ENCODE data around the gene ZNF8. TPM values are rescaled to one million over a fixed set of nuclear protein-coding genes. Genes with fewer than 3 reads are reported as not detected.

Gene ZNF8
- total and polyA plus RNA-seq, 2 of the 4 experiments (the other 2 are of a cell fraction): 2.1 to 3.9 TPM

GRCh38 chr19:58261968-58262921 is 16.5 kb upstream of the ZNF8 start:
- no peak overlapping the region for H2AK5ac ChIP-seq (ENCODE audit: low read depth, low read length)
- no peak overlapping the region for H2BK120ac ChIP-seq (ENCODE audit: low read depth, low read length)
- no peak overlapping the region for H2BK20ac ChIP-seq (ENCODE audit: low read depth, low read length)
- in situ Hi-C loops (cut with MboI; ENCODE audit: low sequenced_read_pairs): no loop called here
- ATAC-seq (ENCODE audit: low read depth) (no peak), DNase-seq (no peak)
- H3K4ac ChIP-seq (ENCODE audit: low read depth, low read length): no peak overlapping the region
- no peak overlapping the region for H3K4me3 ChIP-seq (ENCODE audit: insufficient read depth, low read depth, low read length)
- H3K56ac ChIP-seq (ENCODE audit: extremely low read depth, insufficient read depth, low read length): no peak overlapping the region
- 98% methylated on average over 8 of the region's 19 CpGs; no CpG with 5 or more reads in 1 of the 2 experiments for WGBS, 2 experiments (ENCODE audit: extremely low coverage in 2 of 2, insufficient read length in 1 of 2)
- H2AK9ac ChIP-seq (replicated peaks; ENCODE audit: low read depth, low read length, poor library complexity): no peak overlapping the region
- H3K23ac ChIP-seq (ENCODE audit: low read depth, low read length): no peak overlapping the region
- H3K27me3 ChIP-seq (ENCODE audit: control insufficient read depth, insufficient read depth, low read length): no peaks in the 10 kb centered on the region
- ChIA-PET POLR2A (ENCODE audit: unreplicated experiment) (no interaction called here), CTCF (no interaction called here)
- no peak overlapping the region for H2AFZ ChIP-seq (replicated peaks; ENCODE audit: low read length, poor library complexity)
- H3K36me3 ChIP-seq (ENCODE audit: control insufficient read depth, insufficient read depth, low read length): peaks cover 76% of the 10 kb centered on the region
- no peaks in the 10 kb centered on the region for H4K20me1 ChIP-seq (ENCODE audit: insufficient read depth, low read length)
- H2BK5ac ChIP-seq (ENCODE audit: low read depth, low read length, poor library complexity, severe bottlenecking): no peak overlapping the region
- H3K4me2 ChIP-seq (ENCODE audit: low read depth, low read length): no peak overlapping the region
- peaks cover 99% of the 10 kb centered on the region for H3K9me3 ChIP-seq (ENCODE audit: control insufficient read depth, insufficient read depth, low read length)
- H4K5ac ChIP-seq (ENCODE audit: low read depth, low read length): no peak overlapping the region
- dilution Hi-C loops (cut with HindIII; ENCODE audit: low sequenced_read_pairs, unreplicated experiment): no loop called here
- no peak for TF ChIP-seq SMC3 (IDR thresholded peaks at IDR 0.05; ENCODE audit: low read depth, low read length)
- no peak for TF ChIP-seq RAD21 (IDR thresholded peaks at IDR 0.05; ENCODE audit: low read length)
- no peak for TF ChIP-seq POLR2A (IDR thresholded peaks at IDR 0.05; ENCODE audit: low read depth, low read length)
- no peak for TF ChIP-seq ELK1 (IDR thresholded peaks at IDR 0.05; ENCODE audit: borderline replicate concordance, low read depth, low read length)
- no peak for TF ChIP-seq MAZ (IDR thresholded peaks at IDR 0.05; ENCODE audit: borderline replicate concordance, low read depth, low read length)
- no peak for TF ChIP-seq CEBPB (IDR thresholded peaks at IDR 0.05; ENCODE audit: low read depth, low read length)
- no peak for TF ChIP-seq CHD1 (IDR thresholded peaks at IDR 0.05; ENCODE audit: low read depth, low read length)
- no peak for TF ChIP-seq MAFK (IDR thresholded peaks at IDR 0.05; ENCODE audit: low read depth, low read length)
- no peak for TF ChIP-seq USF2 (IDR thresholded peaks at IDR 0.05; ENCODE audit: low read depth, low read length)
- TF ChIP-seq MXI1 (IDR thresholded peaks at IDR 0.05; ENCODE audit: borderline replicate concordance, low read depth, low read length): no peak
- no peak for TF ChIP-seq RFX5 (IDR thresholded peaks at IDR 0.05; ENCODE audit: low read depth, low read length)
- no peak for TF ChIP-seq NFE2L2 (IDR thresholded peaks at IDR 0.05; ENCODE audit: low read depth, low read length)
- no peak for TF ChIP-seq RCOR1 (IDR thresholded peaks at IDR 0.05; ENCODE audit: insufficient replicate concordance, low read length)
- BruUV-seq (replicated peaks): no TSS peak
- H3K9me1 ChIP-seq (ENCODE audit: insufficient read depth, low read length): no peaks in the 10 kb centered on the region
- no peak overlapping the region for H2BK15ac ChIP-seq (ENCODE audit: low read depth, low read length)
- H3K18ac ChIP-seq (ENCODE audit: low read depth, low read length): no peak overlapping the region
- no peak overlapping the region for H4K91ac ChIP-seq (ENCODE audit: insufficient read depth, low read depth, low read length)
- no peak overlapping the region for H3K9ac ChIP-seq (ENCODE audit: low read depth, low read length)
- intact Hi-C loops (cut with micrococcal nuclease): no loop called here
- H3K4me1 ChIP-seq (ENCODE audit: control insufficient read depth, insufficient read depth, low read length): no peaks in the 10 kb centered on the region
- H3K14ac ChIP-seq (replicated peaks; ENCODE audit: low read depth, low read length): no peak overlapping the region
- peaks cover 6 to 10% of the 10 kb centered on the region in 2 experiments for H3K79me1 ChIP-seq (ENCODE audit: low read depth in 1 of 2, low read length in 2 of 2)
- no peak overlapping the region for H4K8ac ChIP-seq (ENCODE audit: low read depth in 2 of 2, low read length in 2 of 2)
- H3K27ac ChIP-seq (ENCODE audit: insufficient read depth, low read length): no peak overlapping the region
